H1 (cell line): Measurements from ENCODE around the gene RFX1. TPM values are rescaled to one million over a fixed set of nuclear protein-coding genes. Genes with fewer than 3 reads are reported as not detected.

Experiments used
- CTCF ChIA-PET: fragments of 300-600 bp; sonication (Branson Sonifier 250); formaldehyde crosslinking; loops from one replicate; lab custom pipeline; 2021; ENCODE audit not compliant: partially characterized antibody; lab: Charles Lee
- POLR2A ChIA-PET: fragments of 300-600 bp; sonication (Branson Sonifier 250); formaldehyde crosslinking; loops from one replicate; lab custom pipeline; 2021; ENCODE audit warnings: inconsistent platforms; ENCODE audit not compliant: partially characterized antibody; lab: Charles Lee
- DNase-seq, 2 experiments: peaks; one replicate each; pipeline versions ENCODE4 v3.0.0 to v3.0.0-alpha.2; 2010 to 2022; ENCODE audit warnings: low spot score in 2 of 2, low read depth in 1 of 2, mixed read lengths in 1 of 2
- FAIRE-seq: peaks from 2 replicates; lab custom pipeline; 2011; peaks lifted over from hg19 to GRCh38; lab: Jason Lieb, UNC
- H2AFZ ChIP-seq: 2 replicates; pipeline ENCODE4 v1.8.1; 2012; ENCODE audit warnings: low read length, inconsistent platforms
- H2AK5ac ChIP-seq: 2 replicates; pipeline ENCODE4 v1.6.1; 2013; ENCODE audit warnings: low read depth, low read length
- H2BK120ac ChIP-seq: replicated peaks from 2 replicates; pipeline ENCODE3; 2013; ENCODE audit warnings: low read depth, low read length, inconsistent platforms
- H2BK12ac ChIP-seq: 2 replicates; pipeline ENCODE4 v1.6.1; 2013; ENCODE audit warnings: low read depth, low read length
- H2BK15ac ChIP-seq: 2 replicates; pipeline ENCODE4 v1.6.1; 2013; ENCODE audit warnings: low read length
- H2BK20ac ChIP-seq: 2 replicates; pipeline ENCODE4 v1.6.1; 2013; ENCODE audit warnings: low read length
- H2BK5ac ChIP-seq: 2 replicates; pipeline ENCODE4 v1.6.1; 2013; ENCODE audit warnings: low read depth, low read length
- H3K14ac ChIP-seq: 2 replicates; pipeline ENCODE4 v1.6.1; 2013; ENCODE audit warnings: inconsistent platforms; ENCODE audit not compliant: insufficient read length
- H3K18ac ChIP-seq: 2 replicates; pipeline ENCODE4 v1.6.1; 2013; ENCODE audit warnings: low read length; ENCODE audit errors: extremely low read depth
- H3K23ac ChIP-seq: 2 replicates; pipeline ENCODE4 v1.6.1; 2013; ENCODE audit warnings: inconsistent platforms; ENCODE audit not compliant: insufficient read length
- H3K23me2 ChIP-seq: 2 replicates; pipeline ENCODE4 v1.6.1; 2013; ENCODE audit warnings: low read depth, low read length
- H3K27ac ChIP-seq: 2 replicates; pipeline ENCODE4 v1.6.1; 2011; ENCODE audit warnings: low read depth, low read length, inconsistent platforms
- H3K27me3 ChIP-seq, 4 experiments: replicated peaks in 1 of 4; 1 replicate in 1 of 4; 2 replicates in 3 of 4; pipeline versions ENCODE4 v1.6.1 to v1.8.1; 2011 to 2013; ENCODE audit warnings: low read length in 3 of 4, mild to moderate bottlenecking in 3 of 4, inconsistent platforms in 2 of 4, mixed read lengths in 2 of 4, moderate library complexity in 1 of 4; ENCODE audit not compliant: control insufficient read depth in 3 of 4, insufficient read depth in 3 of 4; ENCODE audit errors: extremely low read depth in 1 of 4
- H3K36me3 ChIP-seq, 4 experiments: 2 replicates each; pipeline versions ENCODE4 v1.6.1 to v1.8.1; 2011 to 2013; ENCODE audit warnings: mild to moderate bottlenecking in 4 of 4, low read length in 3 of 4, moderate library complexity in 2 of 4, control low read depth in 1 of 4, inconsistent platforms in 1 of 4; ENCODE audit not compliant: insufficient read depth in 4 of 4, control insufficient read depth in 2 of 4
- H3K4ac ChIP-seq: replicated peaks from 2 replicates; pipeline ENCODE3; 2013; ENCODE audit warnings: low read length, low read depth, mixed read lengths, inconsistent platforms; ENCODE audit not compliant: insufficient read length
- H3K4me1 ChIP-seq, 4 experiments: replicated peaks in 1 of 4; 1 replicate in 1 of 4; 2 replicates in 3 of 4; pipeline versions ENCODE4 v1.6.1 to v1.8.1; 2011 to 2013; ENCODE audit warnings: low read length in 3 of 4, inconsistent platforms in 2 of 4, mixed read lengths in 1 of 4; ENCODE audit not compliant: insufficient read depth in 4 of 4, control insufficient read depth in 3 of 4
- H3K4me2 ChIP-seq, 2 experiments: 2 replicates each; pipeline versions ENCODE4 v1.6.1 to v1.8.1; 2011 to 2013; ENCODE audit warnings: low read depth in 2 of 2, low read length in 2 of 2, control low read depth in 1 of 2, inconsistent platforms in 1 of 2, mild to moderate bottlenecking in 1 of 2; ENCODE audit not compliant: insufficient read depth in 1 of 2
- H3K4me3 ChIP-seq, 4 experiments: fragments of 200-600, 300-600 bp in 1 of 4; sonication (generic), shearing (Covaris generic), sonication (Bioruptor Twin) in 1 of 4; 2 replicates each; pipeline versions ENCODE4 v1.5.1 to v1.8.1; 2011 to 2016; ENCODE audit warnings: low read length in 4 of 4, low read depth in 3 of 4, control low read depth in 2 of 4, inconsistent platforms in 2 of 4, mild to moderate bottlenecking in 2 of 4, mixed read lengths in 1 of 4, moderate library complexity in 1 of 4; ENCODE audit not compliant: insufficient read depth in 2 of 4; ENCODE audit errors: extremely low read depth in 1 of 4
- H3K56ac ChIP-seq: replicated peaks from 2 replicates; pipeline ENCODE3; 2013; ENCODE audit warnings: low read depth, mild to moderate bottlenecking, mixed read lengths, low read length, inconsistent platforms; ENCODE audit not compliant: insufficient read length
- H3K79me1 ChIP-seq: 2 replicates; pipeline ENCODE4 v1.6.1; 2013; ENCODE audit warnings: low read depth, low read length, control low read depth
- H3K79me2 ChIP-seq, 2 experiments: 2 replicates each; pipeline versions ENCODE4 v1.6.1 to v1.8.1; 2012 to 2013; ENCODE audit warnings: low read length in 2 of 2, mild to moderate bottlenecking in 2 of 2, inconsistent platforms in 1 of 2; ENCODE audit not compliant: insufficient read depth in 2 of 2, control insufficient read depth in 1 of 2
- H3K9ac ChIP-seq, 4 experiments: replicated peaks in 1 of 4; 1 replicate in 1 of 4; 2 replicates in 3 of 4; pipeline versions ENCODE4 v1.6.1 to v1.8.1; 2011 to 2013; ENCODE audit warnings: low read depth in 3 of 4, low read length in 3 of 4, control low read depth in 2 of 4, mild to moderate bottlenecking in 2 of 4, moderate library complexity in 2 of 4, inconsistent platforms in 1 of 4; ENCODE audit errors: extremely low read depth in 1 of 4
- H3K9me3 ChIP-seq, 2 experiments: 2 replicates each; pipeline versions ENCODE4 v1.6.1 to v1.8.1; 2012 to 2013; ENCODE audit warnings: mild to moderate bottlenecking in 2 of 2, moderate library complexity in 2 of 2, control low read depth in 1 of 2, inconsistent platforms in 1 of 2, low read depth in 1 of 2, low read length in 1 of 2, mixed read lengths in 1 of 2; ENCODE audit not compliant: insufficient read depth in 2 of 2
- H4K20me1 ChIP-seq, 2 experiments: replicated peaks in 1 of 2; 2 replicates each; pipeline versions ENCODE3 to v1.8.1; 2011 to 2013; ENCODE audit warnings: inconsistent platforms in 2 of 2, low read length in 2 of 2, mild to moderate bottlenecking in 1 of 2; ENCODE audit not compliant: insufficient read depth in 2 of 2, control insufficient read depth in 1 of 2
- H4K5ac ChIP-seq: 2 replicates; pipeline ENCODE4 v1.6.1; 2013; ENCODE audit warnings: low read length, low read depth, mixed read lengths, inconsistent platforms; ENCODE audit not compliant: insufficient read length
- H4K8ac ChIP-seq: 2 replicates; pipeline ENCODE4 v1.8.0; 2013; ENCODE audit warnings: mild to moderate bottlenecking, moderate library complexity, low read length, inconsistent platforms; ENCODE audit not compliant: insufficient read depth; ENCODE audit errors: extremely low read depth
- H4K91ac ChIP-seq: replicated peaks from 2 replicates; pipeline ENCODE3; 2013; ENCODE audit warnings: low read length, mixed read lengths, inconsistent platforms; ENCODE audit not compliant: insufficient read length
- ASH2L ChIP-seq: fragments of 200-600, 300-600 bp; sonication (generic); IDR thresholded peaks from one replicate; pipeline ENCODE4 v1.7.1; 2017; ENCODE audit warnings: low read length
- BRCA1 ChIP-seq: IDR thresholded peaks from 2 replicates; pipeline ENCODE4 v1.6.1; 2012; ENCODE audit warnings: low read depth, low read length, improper control_type of control experiment
- EP300 ChIP-seq, 2 experiments: IDR thresholded peaks; 1 replicate in 1 of 2; 2 replicates in 1 of 2; pipeline ENCODE4 v1.6.1; 2011 to 2012; ENCODE audit warnings: low read depth in 2 of 2, low read length in 2 of 2, mild to moderate bottlenecking in 2 of 2, borderline replicate concordance in 1 of 2, inconsistent platforms in 1 of 2, moderate library complexity in 1 of 2
- NANOG ChIP-seq: IDR thresholded peaks from 2 replicates; pipeline ENCODE4 v1.6.1; 2011; ENCODE audit warnings: low read length, low read depth, mild to moderate bottlenecking, inconsistent platforms; ENCODE audit not compliant: insufficient read depth, poor library complexity, severe bottlenecking
- NRF1 ChIP-seq: IDR thresholded peaks from 2 replicates; pipeline ENCODE4 v1.6.1; 2011; ENCODE audit warnings: mild to moderate bottlenecking, low read depth, low read length, improper control_type of control experiment
- POU5F1 ChIP-seq: IDR thresholded peaks from 2 replicates; pipeline ENCODE4 v1.6.1; 2011; ENCODE audit warnings: low read depth, mild to moderate bottlenecking, low read length, moderate library complexity
- SRF ChIP-seq: IDR thresholded peaks from 2 replicates; pipeline ENCODE4 v1.6.1; 2011; ENCODE audit warnings: mild to moderate bottlenecking, low read depth, low read length, moderate library complexity
- TAF1 ChIP-seq: IDR thresholded peaks from 2 replicates; pipeline ENCODE4 v1.6.1; 2011; ENCODE audit warnings: mild to moderate bottlenecking, low read depth, low read length
- TEAD4 ChIP-seq: IDR thresholded peaks from 2 replicates; pipeline ENCODE4 v1.6.1; 2012; ENCODE audit warnings: low read depth, low read length, inconsistent platforms, mixed read lengths
- USF2 ChIP-seq: IDR thresholded peaks from 2 replicates; pipeline ENCODE4 v1.6.1; 2011; ENCODE audit warnings: low read length, improper control_type of control experiment
- WGBS, 2 experiments: shearing (Covaris generic) in 1 of 2; methylation state at CpG; one replicate each; pipeline versions ENCODE4 v1.1.6 to v1.1.7; 2013 to 2015; ENCODE audit warnings: low lambda C conversion rate in 2 of 2, mixed read lengths in 2 of 2, inconsistent platforms in 1 of 2, low coverage in 1 of 2, missing lambda C conversion rate in 1 of 2; ENCODE audit not compliant: insufficient replicate concordance in 2 of 2, insufficient coverage in 1 of 2, insufficient read length in 1 of 2; ENCODE audit errors: extremely low coverage in 1 of 2, missing lambda C conversion rate in 1 of 2; 5-methylcytosine and 5-hydroxymethylcytosine counted together
- polyA plus RNA-seq, 7 experiments: library from polyadenylated mRNA; depleted of rRNA in 3 of 7; stranded (reverse) in 5 of 7; unstranded in 2 of 7; fragments of >200 nt in 5 of 7; fragments of 200-250 nt in 2 of 7; gene quantifications; 1 replicate in 5 of 7; 2 replicates in 1 of 7; 4 replicates in 1 of 7; pipeline versions ENCODE4 v1.2.1 to v1.2.3, GENCODE V29; 2011 to 2013; ENCODE audit warnings: missing spikeins in 2 of 7, mixed read lengths in 2 of 7
- total RNA-seq: library from RNA; stranded (reverse); fragmentation: NEBNext Ultra II Directional; extraction: Animal tissue kit (Norgen Biotek cat#: 25700); gene quantifications from 2 replicates; pipeline ENCODE4 v1.2.1, GENCODE V29; 2021

Gene RFX1
- total and polyA plus RNA-seq, 2 of the 8 experiments (the other 6 are each of a cell fraction or from before 2014, with no cell fraction given): 4.9 to 17.0 TPM

- POLR2A ChIA-PET: interaction anchor here (1.0 to 3.5 kb wide), 10 partner anchors 12 to 71 kb away, joined by 3 to 15 read pairs (median 4); partner anchors contain the start of gene RFX1
- peak overlapping the region; percentile 72; the same call in 1 of the 2 replicates for H2BK20ac ChIP-seq
- H3K36me3 ChIP-seq: peaks cover 0 to 3% (median 0%) of the 10 kb centered on the region in 4 experiments; a peak in 1 of 8 replicates
- H3K4me3 ChIP-seq: peak overlapping the region in 3 of 4 experiments; percentile 7 to 46 (median 26); a peak in 4 of 8 replicates
- H2BK12ac ChIP-seq: peak overlapping the region; percentile 96; the same call in 1 of the 2 replicates
- H3K23me2 ChIP-seq: no peaks in the 10 kb centered on the region
- H3K18ac ChIP-seq: peak overlapping the region; percentile 89
- H3K4me1 ChIP-seq: peaks cover 0 to 42% (median 36%) of the 10 kb centered on the region in 4 experiments; a peak in 6 of 7 replicates
- H2BK15ac ChIP-seq: peak overlapping the region; percentile 81; the same call in 1 of the 2 replicates
- H3K27ac ChIP-seq: peak overlapping the region; percentile 83; the same call in 1 of the 2 replicates
- 15% methylated on average over 19 of the region's 19 CpGs; no CpG with 5 or more reads in 1 of the 2 experiments for WGBS, 2 experiments
- peak overlapping the region; percentile 76 for H3K4ac ChIP-seq
- peak overlapping the region; percentile 99 for H4K91ac ChIP-seq
- no peaks in the 10 kb centered on the region for H4K20me1 ChIP-seq
- peak overlapping the region in 2 of 4 experiments; percentile 36 to 38; a peak in 2 of 7 replicates for H3K9ac ChIP-seq
- peak overlapping the region; percentile 94; the same call in 1 of the 2 replicates for H4K8ac ChIP-seq
- no peaks in the 10 kb centered on the region for H3K79me1 ChIP-seq
- no peaks in the 10 kb centered on the region for H3K27me3 ChIP-seq
- no peak overlapping the region for H2AFZ ChIP-seq
- DNase-seq: peak; percentile 68 to 85
- peak overlapping the region; percentile 47; the same call in 1 of the 2 replicates for H2AK5ac ChIP-seq
- CTCF ChIA-PET: interaction anchor here (1.2 to 2.1 kb wide), 4 partner anchors 16 to 84 kb away, joined by 5 to 9 read pairs (median 6); partner anchors contain the start of gene IL27RA
- H2BK120ac ChIP-seq: peak overlapping the region; percentile 62
- FAIRE-seq: no peak
- H3K79me2 ChIP-seq: no peaks in the 10 kb centered on the region
- H4K5ac ChIP-seq: peak overlapping the region; percentile 57
- H3K56ac ChIP-seq: peak overlapping the region; percentile 74
- H3K9me3 ChIP-seq: no peaks in the 10 kb centered on the region
- no peak overlapping the region for H3K14ac ChIP-seq
- peak overlapping the region; percentile 96 for H2BK5ac ChIP-seq
- no peak overlapping the region for H3K23ac ChIP-seq
- H3K4me2 ChIP-seq: peak overlapping the region; percentile 64 to 75
- TF ChIP-seq SRF (no peak), TEAD4 (no peak), NRF1 (peak; percentile 75), TAF1 (0 out of 2 replicates have a peak, but pooled peaks have one; percentile 9), NANOG (no peak), ASH2L (peak; percentile 26), USF2 (no peak), BRCA1 (no peak), POU5F1 (no peak), EP300 (IDR thresholded peaks at IDR 0.05; ENCODE audit: borderline replicate concordance in 1 of 2, low read depth in 2 of 2, low read length in 2 of 2) (no peak)
These were observed 19.7 kb downstream of the RFX1 start for GRCh38 chr19:13986348-13986904.
